Measurements from ENCODE around the gene MYCBP2. TPM values are rescaled to one million over a fixed set of nuclear protein-coding genes. Genes with fewer than 3 reads are reported as not detected.
"Not testable (repeated sequence)": the region's sequence is repeated elsewhere in the genome, so short reads cannot be mapped to it uniquely, and the experiment has no call there.

The MYCBP2 gene
- total and polyA plus RNA-seq, 5 donors from 2014 or later: 20.8 to 189 (median 27.8) TPM

- ATAC-seq (ENCODE audit: low read depth in 2 of 2): no peak
- H3K27me3 Mint-ChIP-seq: peaks cover 4% of the 10 kb centered on the region
- Histone ChIP-seq H3K9me3 (ENCODE audit: control insufficient read depth in 2 of 2, low read length in 2 of 2) (no peaks in the 10 kb centered on the region), H3K27ac (ENCODE audit: insufficient read depth, low read length, poor library complexity, severe bottlenecking) (peak overlapping the region; percentile 55), H3K4me1 (ENCODE audit: control insufficient read depth, insufficient read depth, low read length, poor library complexity, severe bottlenecking) (peaks cover 81% of the 10 kb centered on the region), H3K27me3 (ENCODE audit: control insufficient read depth, insufficient read depth, low read length) (no peaks in the 10 kb centered on the region), H3K36me3 (ENCODE audit: control insufficient read depth, insufficient read depth, low read length) (no peaks in the 10 kb centered on the region), H3K4me3 (ENCODE audit: low read depth, low read length) (peak overlapping the region; percentile 99)
- H3K9me3 Mint-ChIP-seq: no peaks in the 10 kb centered on the region
- no peaks in the 10 kb centered on the region for H3K36me3 Mint-ChIP-seq
- peak in 1 of 3 donors; percentile 30 for DNase-seq
- peak overlapping the region; percentile 65 to 94 (median 89) for H3K27ac Mint-ChIP-seq
- peak overlapping the region; percentile 94 to 99 (median 96) for H3K4me3 Mint-ChIP-seq
- peaks cover 57 to 84% (median 71%) of the 10 kb centered on the region in 4 donors for H3K4me1 Mint-ChIP-seq
Measured at GRCh38 chr13:77323858-77324257, 3.0 kb downstream of the MYCBP2 start.

- no peak overlapping the region for H3K4me3 ChIP-seq (ENCODE audit: low read depth, low read length)
- no peak for ATAC-seq (ENCODE audit: low read depth in 2 of 2)
- Mint-ChIP-seq H3K27ac (peak overlapping the region in 1 of 3 donors; percentile 62), H3K4me3 (peak overlapping the region in 3 of 4 donors; percentile 3 to 64 (median 64)), H3K36me3 (no peaks in the 10 kb centered on the region), H3K4me1 (peaks cover 67 to 97% (median 83%) of the 10 kb centered on the region in 4 donors), H3K9me3 (no peaks in the 10 kb centered on the region), H3K27me3 (no peaks in the 10 kb centered on the region)
- H3K27ac ChIP-seq (ENCODE audit: insufficient read depth, low read length, poor library complexity, severe bottlenecking): no peak overlapping the region
- no peaks in the 10 kb centered on the region for H3K27me3 ChIP-seq (ENCODE audit: control insufficient read depth, insufficient read depth, low read length)
- no peaks in the 10 kb centered on the region for H3K9me3 ChIP-seq (ENCODE audit: control insufficient read depth in 2 of 2, low read length in 2 of 2)
- H3K36me3 ChIP-seq (ENCODE audit: control insufficient read depth, insufficient read depth, low read length): peaks cover 7% of the 10 kb centered on the region
- no peak for DNase-seq
- H3K4me1 ChIP-seq (ENCODE audit: control insufficient read depth, insufficient read depth, low read length, poor library complexity, severe bottlenecking): peaks cover 81% of the 10 kb centered on the region
Measured at GRCh38 chr13:77319536-77319935, 7.4 kb downstream of the MYCBP2 start.

DNA sequence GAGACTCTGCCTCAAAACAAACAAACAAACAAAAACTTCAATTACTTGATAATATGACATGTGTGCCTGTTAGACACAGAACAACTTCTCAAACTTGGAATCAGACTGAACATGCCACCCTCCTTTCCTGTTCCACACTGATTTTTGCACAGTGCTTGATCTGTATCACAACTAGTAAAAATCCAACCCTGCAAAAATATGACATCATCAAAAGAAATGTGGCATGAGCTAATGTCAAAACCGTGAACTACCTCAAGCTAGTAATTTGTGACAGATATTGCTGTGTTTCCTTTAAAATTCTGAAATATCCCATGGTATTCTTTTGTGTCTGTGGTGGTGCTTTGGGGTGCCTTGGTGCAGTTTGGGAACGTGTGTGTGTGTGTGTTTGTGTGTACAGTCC is 8.2 kb downstream of the MYCBP2 start:
- peaks cover 81% of the 10 kb centered on the region for H3K4me1 ChIP-seq (ENCODE audit: control insufficient read depth, insufficient read depth, low read length, poor library complexity, severe bottlenecking)
- peak overlapping the region; percentile 33 for H3K4me3 ChIP-seq (ENCODE audit: low read depth, low read length)
- Mint-ChIP-seq H3K4me3 (peak overlapping the region; percentile 37 to 64 (median 52)), H3K36me3 (no peaks in the 10 kb centered on the region), H3K9me3 (no peaks in the 10 kb centered on the region), H3K27ac (peak overlapping the region in 2 of 3 donors; percentile 16 to 86), H3K27me3 (no peaks in the 10 kb centered on the region), H3K4me1 (peaks cover 67 to 97% (median 83%) of the 10 kb centered on the region in 4 donors)
- no peaks in the 10 kb centered on the region for H3K27me3 ChIP-seq (ENCODE audit: control insufficient read depth, insufficient read depth, low read length)
- no peak for DNase-seq
- no peaks in the 10 kb centered on the region for H3K9me3 ChIP-seq (ENCODE audit: control insufficient read depth in 2 of 2, low read length in 2 of 2)
- no peak overlapping the region for H3K27ac ChIP-seq (ENCODE audit: insufficient read depth, low read length, poor library complexity, severe bottlenecking)
- ATAC-seq (ENCODE audit: low read depth in 2 of 2): no peak
- peaks cover 7% of the 10 kb centered on the region for H3K36me3 ChIP-seq (ENCODE audit: control insufficient read depth, insufficient read depth, low read length)

DNA sequence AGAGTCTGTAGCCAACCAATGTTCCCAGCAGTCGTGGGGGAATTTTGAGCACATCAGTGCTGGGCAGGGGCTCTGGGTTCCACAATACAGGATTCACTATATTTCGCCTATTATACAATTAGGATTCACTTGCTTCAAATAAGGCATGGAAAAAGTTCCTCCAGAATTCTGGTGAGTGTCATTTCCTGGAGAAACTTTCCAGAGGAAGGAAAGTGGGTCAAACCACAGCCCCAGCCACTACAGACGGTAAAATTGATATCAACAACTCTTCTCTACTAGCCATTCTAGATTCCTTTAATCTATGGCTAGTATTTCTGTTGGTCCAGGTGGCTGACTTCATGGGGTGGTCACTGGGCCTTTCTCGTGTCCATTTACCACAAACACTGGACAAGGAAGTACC is 10.5 kb downstream of the MYCBP2 start:
- no peaks in the 10 kb centered on the region for H3K27me3 Mint-ChIP-seq
- peak overlapping the region; percentile 22 for H3K4me3 ChIP-seq (ENCODE audit: low read depth, low read length)
- peak overlapping the region; percentile 28 for H3K27ac ChIP-seq (ENCODE audit: insufficient read depth, low read length, poor library complexity, severe bottlenecking)
- DNase-seq (no peak), ATAC-seq (ENCODE audit: low read depth in 2 of 2) (no peak)
- H3K4me1 ChIP-seq (ENCODE audit: control insufficient read depth, insufficient read depth, low read length, poor library complexity, severe bottlenecking): peaks cover 77% of the 10 kb centered on the region
- no peaks in the 10 kb centered on the region for H3K9me3 ChIP-seq (ENCODE audit: control insufficient read depth in 2 of 2, low read length in 2 of 2)
- H3K36me3 Mint-ChIP-seq: no peaks in the 10 kb centered on the region
- H3K9me3 Mint-ChIP-seq: no peaks in the 10 kb centered on the region
- peak overlapping the region in 3 of 4 donors; percentile 42 to 54 (median 42) for H3K4me3 Mint-ChIP-seq
- peak overlapping the region in 2 of 3 donors; percentile 79 to 86 for H3K27ac Mint-ChIP-seq
- H3K27me3 ChIP-seq (ENCODE audit: control insufficient read depth, insufficient read depth, low read length): no peaks in the 10 kb centered on the region
- H3K36me3 ChIP-seq (ENCODE audit: control insufficient read depth, insufficient read depth, low read length): peaks cover 7% of the 10 kb centered on the region
- peaks cover 59 to 95% (median 79%) of the 10 kb centered on the region in 4 donors for H3K4me1 Mint-ChIP-seq

- H3K27ac ChIP-seq (ENCODE audit: insufficient read depth, low read length, poor library complexity, severe bottlenecking); H3K27me3 ChIP-seq (ENCODE audit: control insufficient read depth, insufficient read depth, low read length); H3K36me3 ChIP-seq (ENCODE audit: control insufficient read depth, insufficient read depth, low read length); ATAC-seq (ENCODE audit: low read depth in 2 of 2); H3K27me3 Mint-ChIP-seq; H3K9me3 ChIP-seq (ENCODE audit: control insufficient read depth in 2 of 2, low read length in 2 of 2); H3K36me3 Mint-ChIP-seq; H3K4me3 ChIP-seq (ENCODE audit: low read depth, low read length); H3K27ac Mint-ChIP-seq; H3K9me3 Mint-ChIP-seq; DNase-seq: not testable (repeated sequence)
- peak overlapping the region in 1 of 4 donors; percentile 19 for H3K4me3 Mint-ChIP-seq
- peaks cover 57 to 95% (median 80%) of the 10 kb centered on the region in 4 donors for H3K4me1 Mint-ChIP-seq
- H3K4me1 ChIP-seq (ENCODE audit: control insufficient read depth, insufficient read depth, low read length, poor library complexity, severe bottlenecking): peaks cover 77% of the 10 kb centered on the region
Measured at GRCh38 chr13:77315509-77315908, 11.4 kb downstream of the MYCBP2 start.

- no peaks in the 10 kb centered on the region for H3K9me3 Mint-ChIP-seq
- no peak for ATAC-seq (ENCODE audit: low read depth in 2 of 2)
- Histone ChIP-seq H3K4me3 (ENCODE audit: low read depth, low read length) (peak overlapping the region; percentile 58), H3K4me1 (ENCODE audit: control insufficient read depth, insufficient read depth, low read length, poor library complexity, severe bottlenecking) (peaks cover 76% of the 10 kb centered on the region), H3K27ac (ENCODE audit: insufficient read depth, low read length, poor library complexity, severe bottlenecking) (peak overlapping the region; percentile 36), H3K9me3 (ENCODE audit: control insufficient read depth in 2 of 2, low read length in 2 of 2) (no peaks in the 10 kb centered on the region), H3K36me3 (ENCODE audit: control insufficient read depth, insufficient read depth, low read length) (peaks cover 7% of the 10 kb centered on the region), H3K27me3 (ENCODE audit: control insufficient read depth, insufficient read depth, low read length) (no peaks in the 10 kb centered on the region)
- H3K36me3 Mint-ChIP-seq: no peaks in the 10 kb centered on the region
- no peaks in the 10 kb centered on the region for H3K27me3 Mint-ChIP-seq
- DNase-seq: peak in 1 of 3 donors; percentile 26
- peak overlapping the region in 2 of 3 donors; percentile 29 to 93 for H3K27ac Mint-ChIP-seq
- peak overlapping the region; percentile 38 to 62 (median 55) for H3K4me3 Mint-ChIP-seq
- H3K4me1 Mint-ChIP-seq: peaks cover 61 to 95% (median 79%) of the 10 kb centered on the region in 4 donors
Measured at GRCh38 chr13:77313923-77314322, 13.0 kb downstream of the MYCBP2 start.

GRCh38 chr13:77312311-77312710 is 14.6 kb downstream of the MYCBP2 start:
- H3K27me3 Mint-ChIP-seq: no peaks in the 10 kb centered on the region
- no peaks in the 10 kb centered on the region for H3K9me3 ChIP-seq (ENCODE audit: control insufficient read depth in 2 of 2, low read length in 2 of 2)
- DNase-seq (no peak), ATAC-seq (ENCODE audit: low read depth in 2 of 2) (no peak)
- peak overlapping the region; percentile 30 for H3K4me3 ChIP-seq (ENCODE audit: low read depth, low read length)
- H3K27me3 ChIP-seq (ENCODE audit: control insufficient read depth, insufficient read depth, low read length): no peaks in the 10 kb centered on the region
- peaks cover 69 to 95% (median 84%) of the 10 kb centered on the region in 4 donors for H3K4me1 Mint-ChIP-seq
- H3K9me3 Mint-ChIP-seq: peaks cover 0 to 1% (median 0%) of the 10 kb centered on the region in 7 donors
- H3K36me3 ChIP-seq (ENCODE audit: control insufficient read depth, insufficient read depth, low read length): peaks cover 6% of the 10 kb centered on the region
- H3K36me3 Mint-ChIP-seq: peaks cover 4% of the 10 kb centered on the region
- H3K4me3 Mint-ChIP-seq: peak overlapping the region in 2 of 4 donors; percentile 3 to 66
- H3K4me1 ChIP-seq (ENCODE audit: control insufficient read depth, insufficient read depth, low read length, poor library complexity, severe bottlenecking): peaks cover 90% of the 10 kb centered on the region
- H3K27ac Mint-ChIP-seq: peak overlapping the region in 2 of 3 donors; percentile 51 to 82
- H3K27ac ChIP-seq (ENCODE audit: insufficient read depth, low read length, poor library complexity, severe bottlenecking): no peak overlapping the region
